ENCODE data around the gene URM1.

DNA sequence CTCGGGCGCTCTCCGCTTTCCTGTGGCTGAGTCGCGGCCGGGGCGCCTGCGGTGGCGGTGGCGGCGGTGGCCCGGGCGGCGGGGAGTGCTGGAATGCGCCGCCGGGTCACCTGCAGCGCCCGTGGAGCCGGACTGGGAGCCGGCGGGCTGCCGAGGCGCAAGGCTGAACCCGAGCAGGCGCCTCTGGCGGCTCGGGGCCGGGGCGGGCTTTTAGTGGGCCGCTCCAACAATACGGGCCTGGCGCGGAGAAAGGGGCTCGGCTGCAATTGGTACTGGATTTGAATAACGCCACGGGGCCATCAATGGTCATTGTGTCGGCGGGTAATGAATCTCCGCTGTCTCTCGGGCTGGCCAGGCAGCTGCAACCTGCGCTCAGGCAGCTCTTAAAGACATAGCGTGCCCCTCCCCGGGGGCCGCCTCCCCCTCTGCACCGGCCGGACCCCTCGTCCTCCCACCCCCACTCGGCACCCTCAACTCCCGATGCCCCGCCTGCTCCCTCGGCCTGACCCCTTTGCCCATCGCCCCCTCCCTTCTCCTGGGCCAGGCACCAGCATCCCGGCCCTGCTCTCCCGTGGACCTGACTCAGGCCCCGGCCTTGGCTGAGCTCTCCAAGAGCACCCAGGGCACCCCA lies 22.1 kb downstream of the URM1 start:
- TF ChIP-seq, protein P1, sequence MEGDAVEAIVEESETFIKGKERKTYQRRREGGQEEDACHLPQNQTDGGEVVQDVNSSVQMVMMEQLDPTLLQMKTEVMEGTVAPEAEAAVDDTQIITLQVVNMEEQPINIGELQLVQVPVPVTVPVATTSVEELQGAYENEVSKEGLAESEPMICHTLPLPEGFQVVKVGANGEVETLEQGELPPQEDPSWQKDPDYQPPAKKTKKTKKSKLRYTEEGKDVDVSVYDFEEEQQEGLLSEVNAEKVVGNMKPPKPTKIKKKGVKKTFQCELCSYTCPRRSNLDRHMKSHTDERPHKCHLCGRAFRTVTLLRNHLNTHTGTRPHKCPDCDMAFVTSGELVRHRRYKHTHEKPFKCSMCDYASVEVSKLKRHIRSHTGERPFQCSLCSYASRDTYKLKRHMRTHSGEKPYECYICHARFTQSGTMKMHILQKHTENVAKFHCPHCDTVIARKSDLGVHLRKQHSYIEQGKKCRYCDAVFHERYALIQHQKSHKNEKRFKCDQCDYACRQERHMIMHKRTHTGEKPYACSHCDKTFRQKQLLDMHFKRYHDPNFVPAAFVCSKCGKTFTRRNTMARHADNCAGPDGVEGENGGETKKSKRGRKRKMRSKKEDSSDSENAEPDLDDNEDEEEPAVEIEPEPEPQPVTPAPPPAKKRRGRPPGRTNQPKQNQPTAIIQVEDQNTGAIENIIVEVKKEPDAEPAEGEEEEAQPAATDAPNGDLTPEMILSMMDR (conservative IDR thresholded peaks at IDR 0.05; ENCODE audit: low read length) = no peak
- TF ChIP-seq EZH2phosphoT487 (IDR thresholded peaks at IDR 0.05; ENCODE audit: borderline replicate concordance) = no peak

Measured in Loucy (cell line).